T-cell (primary cell): ENCODE measurements around the gene ZNF835. TPM values are rescaled to one million over a fixed set of nuclear protein-coding genes. Genes with fewer than 3 reads are reported as not detected.

Source experiments
- ATAC-seq, 4 experiments: fragments of 200-7000 bp in 3 of 4; fragments of 150-1000 bp in 1 of 4; cut with Tn5 transposase; replicated peaks in 1 of 4; 1 replicate in 3 of 4; 2 replicates in 1 of 4; pipeline ENCODE4 v1.10.0; 2021; ENCODE audit warnings: moderate library complexity in 3 of 4, mild to moderate bottlenecking in 2 of 4, moderate number of reproducible peaks in 1 of 4
- CTCF ChIA-PET, 2 donors: fragments of 300-600 bp; sonication (Branson Sonifier 250); formaldehyde crosslinking; loops; one replicate each; lab custom pipeline; 2022; ENCODE audit warnings: antibody characterized with exemption in 2 of 2; lab: Charles Lee
- POLR2A ChIA-PET, 2 donors: fragments of 300-600 bp; sonication (Branson Sonifier 250); formaldehyde crosslinking; loops; one replicate each; lab custom pipeline; 2022; ENCODE audit warnings: antibody characterized with exemption in 2 of 2; lab: Charles Lee
- DNase-seq, 35 experiments: peaks; one replicate each; pipeline versions ENCODE4 v3.0.0 to v3.0.0-alpha.2; 2013 to 2023
- H3K27ac ChIP-seq: one replicate; pipeline ENCODE4 v1.5.1; 2013; ENCODE audit warnings: low read length
- H3K27me3 ChIP-seq, 2 experiments: replicated peaks in 1 of 2; 1 replicate in 1 of 2; 2 replicates in 1 of 2; pipeline versions ENCODE4 v1.6.1 to v1.7.0; 2013; ENCODE audit warnings: low read length in 1 of 2, mixed read lengths in 1 of 2; ENCODE audit not compliant: control insufficient read depth in 2 of 2, insufficient read depth in 2 of 2; ENCODE audit errors: extremely low read depth in 1 of 2
- H3K36me3 ChIP-seq, 2 donors: 1 replicate in 1 of 2; 2 replicates in 1 of 2; pipeline versions ENCODE4 v1.6.1 to v1.7.0; 2013; ENCODE audit warnings: low read length in 1 of 2; ENCODE audit not compliant: control insufficient read depth in 2 of 2, insufficient read depth in 1 of 2; ENCODE audit errors: extremely low read depth in 1 of 2
- H3K4me1 ChIP-seq, 2 experiments: 1 replicate in 1 of 2; 2 replicates in 1 of 2; pipeline versions ENCODE4 v1.6.1 to v1.7.0; 2013; ENCODE audit warnings: low read length in 2 of 2, mixed read lengths in 1 of 2; ENCODE audit not compliant: insufficient read depth in 2 of 2, control insufficient read depth in 1 of 2; ENCODE audit errors: extremely low read depth in 1 of 2
- H3K4me3 ChIP-seq, 2 donors: 1 replicate in 1 of 2; 2 replicates in 1 of 2; pipeline versions ENCODE4 v1.5.1 to v1.7.0; 2013; ENCODE audit warnings: mild to moderate bottlenecking in 2 of 2, low read length in 1 of 2, moderate library complexity in 1 of 2; ENCODE audit not compliant: control insufficient read depth in 1 of 2; ENCODE audit errors: extremely low read depth in 1 of 2
- H3K9me3 ChIP-seq: 2 replicates; pipeline ENCODE4 v1.7.0; 2013
- H3K27ac Mint-ChIP-seq, 2 donors: one replicate each; pipeline ENCODE4 v1.8.0; 2020 to 2021; ENCODE audit warnings: mild to moderate bottlenecking in 2 of 2, mixed read lengths in 2 of 2
- H3K27me3 Mint-ChIP-seq, 2 donors: one replicate each; pipeline ENCODE4 v1.8.0; 2021 to 2022; ENCODE audit warnings: mixed read lengths in 2 of 2
- H3K36me3 Mint-ChIP-seq: one replicate; pipeline ENCODE4 v1.8.0; 2021; ENCODE audit warnings: mixed read lengths
- H3K4me1 Mint-ChIP-seq, 3 donors: one replicate each; pipeline ENCODE4 v1.8.0; 2020 to 2022; ENCODE audit warnings: mixed read lengths in 3 of 3, mild to moderate bottlenecking in 1 of 3
- H3K4me3 Mint-ChIP-seq, 3 donors: one replicate each; pipeline ENCODE4 v1.8.0; 2020 to 2022; ENCODE audit warnings: mild to moderate bottlenecking in 3 of 3, mixed read lengths in 3 of 3, moderate library complexity in 3 of 3
- H3K9me3 Mint-ChIP-seq, 3 donors: one replicate each; pipeline ENCODE4 v1.8.0; 2020 to 2022; ENCODE audit warnings: mixed read lengths in 3 of 3
- WGBS: methylation state at CpG from one replicate; pipeline ENCODE4 v1.1.5; 2013; ENCODE audit warnings: missing lambda C conversion rate; ENCODE audit not compliant: insufficient coverage; 5-methylcytosine and 5-hydroxymethylcytosine counted together
- total RNA-seq, 35 experiments: library from RNA in 6 of 35; stranded (reverse) in 6 of 35; fragments of 120-200 nt in 1 of 35; gene quantifications; one replicate each; pipeline versions ENCODE4 v1.2.1 to v1.2.4 and lab custom pipeline; 2013 to 2026

ZNF835 gene
- total RNA-seq, 5 donors from 2014 or later (not counting 1 experiment from before 2014, with no cell fraction given), result 0.28 to 11.7 (median 4.0) TPM

DNA sequence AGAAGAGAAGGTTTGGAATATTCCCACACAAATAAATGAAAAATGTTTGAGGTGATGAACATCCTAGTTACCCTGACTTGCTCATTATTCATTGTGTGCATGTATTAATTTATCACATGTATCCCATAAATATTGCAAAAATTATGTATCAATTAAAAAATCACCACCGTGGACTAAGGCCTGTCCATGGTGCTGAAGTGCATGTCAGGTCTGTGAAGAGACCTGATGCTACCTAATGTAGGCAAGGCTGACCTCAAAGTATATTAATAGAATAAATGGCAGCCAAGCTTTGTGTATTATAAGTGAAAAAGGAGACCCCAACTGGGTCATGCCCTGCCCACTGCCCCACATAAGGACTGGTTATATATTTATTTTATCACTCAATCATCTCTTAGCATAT, 34.4 kb upstream of the ZNF835 start:
- POLR2A ChIA-PET, result no interaction called here
- Histone ChIP-seq H3K4me3 (no peak overlapping the region), H3K27ac (no peak overlapping the region), H3K4me1 (no peaks in the 10 kb centered on the region), H3K9me3 (no peaks in the 10 kb centered on the region), H3K36me3 (no peaks in the 10 kb centered on the region), H3K27me3 (no peaks in the 10 kb centered on the region)
- ATAC-seq (no peak), DNase-seq (no peak)
- Mint-ChIP-seq H3K36me3 (peaks cover 10% of the 10 kb centered on the region), H3K27ac (no peak overlapping the region), H3K4me3 (no peak overlapping the region), H3K9me3 (peaks cover 28 to 61% (median 46%) of the 10 kb centered on the region in 3 donors), H3K4me1 (no peaks in the 10 kb centered on the region), H3K27me3 (no peaks in the 10 kb centered on the region)
- CTCF ChIA-PET, result no interaction called here
- WGBS, result no CpG with 5 or more reads among the region's 1 CpG

DNA sequence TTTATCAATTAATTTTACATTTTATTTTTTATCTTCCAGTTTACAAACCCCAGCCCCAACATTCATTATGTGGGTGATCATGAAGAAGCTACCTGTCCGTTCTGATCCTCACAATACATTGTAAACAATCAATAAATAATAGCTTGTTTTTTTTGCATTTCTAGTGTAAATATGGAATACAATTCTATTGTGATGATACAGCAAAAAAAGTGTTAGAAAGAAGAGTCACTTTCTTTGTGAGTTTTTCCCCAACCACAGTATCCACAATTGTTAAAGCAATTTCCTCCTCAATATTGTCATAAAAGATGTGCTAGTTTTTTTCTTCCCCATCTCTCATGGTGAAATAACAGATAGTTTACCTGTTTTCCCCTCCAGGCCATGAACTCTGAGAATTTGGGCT, 30.3 kb upstream of the ZNF835 start:
- H3K9me3 Mint-ChIP-seq, result peaks cover 19 to 54% (median 45%) of the 10 kb centered on the region in 3 donors
- ATAC-seq (no peak), DNase-seq (no peak)
- Histone ChIP-seq H3K9me3 (no peaks in the 10 kb centered on the region), H3K27ac (no peak overlapping the region), H3K4me3 (no peak overlapping the region), H3K27me3 (no peaks in the 10 kb centered on the region), H3K36me3 (no peaks in the 10 kb centered on the region), H3K4me1 (no peaks in the 10 kb centered on the region)
- CTCF ChIA-PET, result no interaction called here
- H3K4me1 Mint-ChIP-seq, result no peaks in the 10 kb centered on the region
- no peak overlapping the region for H3K27ac Mint-ChIP-seq
- no CpG with 5 or more reads among the region's 1 CpG for WGBS
- H3K36me3 Mint-ChIP-seq, result peaks cover 6% of the 10 kb centered on the region
- H3K4me3 Mint-ChIP-seq, result no peak overlapping the region
- H3K27me3 Mint-ChIP-seq, result no peaks in the 10 kb centered on the region
- POLR2A ChIA-PET, result no interaction called here

DNA sequence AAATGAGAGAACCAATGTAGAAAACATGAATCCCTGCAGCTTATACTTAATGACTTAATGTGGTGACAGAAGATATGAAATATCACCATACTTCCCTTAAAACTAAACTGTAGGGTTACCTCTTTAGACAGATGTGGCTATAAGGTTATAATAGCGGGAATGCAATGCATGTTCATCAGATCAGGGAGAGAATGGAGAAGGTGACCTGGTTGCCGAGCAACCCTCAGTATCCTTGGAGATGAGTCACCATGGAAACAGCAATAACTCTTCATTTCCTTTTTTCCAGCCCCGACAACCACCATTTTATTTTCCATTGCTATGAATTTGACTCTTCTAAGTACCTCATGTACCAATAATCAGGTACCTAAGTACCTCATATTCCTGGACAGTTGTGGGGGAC, 28.0 kb upstream of the ZNF835 start:
- no peak overlapping the region for H3K4me3 Mint-ChIP-seq
- no peaks in the 10 kb centered on the region for H3K4me1 Mint-ChIP-seq
- no peaks in the 10 kb centered on the region for H3K27me3 ChIP-seq
- no peaks in the 10 kb centered on the region for H3K4me1 ChIP-seq
- DNase-seq (no peak), ATAC-seq (no peak)
- no peak overlapping the region for H3K27ac ChIP-seq
- no peaks in the 10 kb centered on the region for H3K36me3 ChIP-seq
- WGBS, result no CpG with 5 or more reads among the region's 3 CpGs
- H3K27me3 Mint-ChIP-seq, result no peaks in the 10 kb centered on the region
- no peaks in the 10 kb centered on the region for H3K9me3 ChIP-seq
- ChIA-PET CTCF (no interaction called here), POLR2A (no interaction called here)
- H3K9me3 Mint-ChIP-seq, result peaks cover 15 to 41% (median 33%) of the 10 kb centered on the region in 3 donors
- H3K36me3 Mint-ChIP-seq, result peaks cover 6% of the 10 kb centered on the region
- no peak overlapping the region for H3K4me3 ChIP-seq
- no peak overlapping the region for H3K27ac Mint-ChIP-seq

DNA sequence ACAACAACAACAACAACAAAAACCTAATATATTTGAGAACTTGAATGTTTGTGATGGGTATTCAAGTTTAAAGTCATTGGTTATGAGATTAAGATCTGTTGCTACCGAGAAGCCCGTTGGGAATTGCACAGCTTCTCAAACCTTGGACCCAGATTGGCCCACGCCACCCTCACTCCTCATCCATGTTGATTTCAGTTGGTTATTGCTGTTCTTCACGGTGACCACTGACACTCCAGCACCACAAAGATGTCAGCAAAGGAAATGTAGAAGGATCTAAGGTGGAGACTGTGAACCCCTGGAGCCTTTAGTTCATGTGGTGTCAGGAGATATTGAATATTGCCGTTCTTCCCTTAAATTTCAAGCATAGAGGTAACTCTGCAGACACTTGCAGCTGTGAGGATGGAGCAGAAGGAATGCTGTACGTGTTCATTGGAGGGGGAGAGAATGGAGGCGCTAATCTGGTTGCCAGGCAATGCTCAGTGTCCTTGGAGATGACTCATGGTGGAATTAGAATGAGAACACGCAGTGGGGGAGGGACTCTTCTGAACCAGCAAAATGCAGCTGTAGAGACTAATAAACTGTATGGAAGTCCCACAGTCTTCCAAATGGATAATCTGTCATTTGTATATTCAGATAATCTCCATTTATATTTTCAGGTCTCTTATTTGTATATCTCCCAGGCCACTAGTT, 20.8 kb upstream of the ZNF835 start:
- ChIA-PET POLR2A (no interaction called here), CTCF (no interaction called here)
- H3K27ac Mint-ChIP-seq, result no peak overlapping the region
- Histone ChIP-seq H3K36me3 (no peaks in the 10 kb centered on the region), H3K4me3 (no peak overlapping the region), H3K9me3 (no peaks in the 10 kb centered on the region), H3K4me1 (no peaks in the 10 kb centered on the region), H3K27ac (no peak overlapping the region), H3K27me3 (no peaks in the 10 kb centered on the region)
- 82% methylated on average over 3 of the region's 8 CpGs for WGBS
- H3K36me3 Mint-ChIP-seq, result no peaks in the 10 kb centered on the region
- H3K27me3 Mint-ChIP-seq, result no peaks in the 10 kb centered on the region
- no peak for DNase-seq
- peaks cover 20 to 33% (median 27%) of the 10 kb centered on the region in 3 donors for H3K9me3 Mint-ChIP-seq
- no peak overlapping the region for H3K4me3 Mint-ChIP-seq
- no peak for ATAC-seq
- H3K4me1 Mint-ChIP-seq, result no peaks in the 10 kb centered on the region

DNA sequence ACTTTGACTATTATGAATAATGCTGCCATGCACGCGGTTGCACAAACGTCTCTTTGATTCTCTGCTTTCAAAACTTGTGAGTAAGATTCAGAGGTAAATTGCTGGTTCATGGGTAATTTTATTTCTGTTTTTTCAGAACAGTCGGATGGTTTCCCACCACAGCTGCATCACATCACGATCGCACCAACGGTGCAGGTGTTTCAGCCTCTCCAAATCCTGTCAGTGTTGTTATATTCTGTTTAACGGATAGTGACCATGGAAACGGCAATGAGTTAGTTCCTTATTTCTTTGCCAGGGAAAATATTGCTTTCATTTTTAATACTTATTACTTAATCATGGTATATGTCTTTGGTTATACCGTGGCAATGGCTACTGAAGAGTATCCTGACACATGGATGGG, 19.1 kb upstream of the ZNF835 start:
- WGBS, result 58% methylated on average over 4 of the region's 10 CpGs

DNA sequence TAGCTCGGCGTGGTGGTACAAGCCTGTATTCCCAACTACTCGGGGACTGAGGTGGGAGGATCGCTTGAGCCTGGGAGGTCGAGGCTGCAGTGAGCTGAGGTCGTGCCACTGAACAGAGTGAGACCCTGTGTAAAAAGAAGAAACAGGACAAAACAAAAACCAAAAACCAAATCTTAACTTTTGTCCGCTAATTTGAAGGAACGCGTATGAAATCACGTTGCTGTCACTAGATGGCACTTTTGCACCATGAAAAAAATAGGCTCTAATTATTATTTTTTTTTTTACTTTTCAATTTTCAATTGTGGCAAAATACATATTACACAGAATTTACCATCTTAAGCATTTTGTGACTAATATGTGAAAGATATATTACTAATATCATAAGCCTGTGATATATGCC, 17.6 kb upstream of the ZNF835 start:
- peaks cover 28 to 49% (median 41%) of the 10 kb centered on the region in 3 donors for H3K9me3 Mint-ChIP-seq
- no peaks in the 10 kb centered on the region for H3K4me1 Mint-ChIP-seq
- ATAC-seq (no peak), DNase-seq (no peak)
- no peaks in the 10 kb centered on the region for H3K4me1 ChIP-seq
- H3K4me3 Mint-ChIP-seq, result no peak overlapping the region
- H3K27ac Mint-ChIP-seq, result no peak overlapping the region
- no peaks in the 10 kb centered on the region for H3K9me3 ChIP-seq
- no peak overlapping the region for H3K27ac ChIP-seq
- H3K36me3 ChIP-seq, result no peaks in the 10 kb centered on the region
- no peaks in the 10 kb centered on the region for H3K27me3 Mint-ChIP-seq
- no CpG with 5 or more reads among the region's 10 CpGs for WGBS
- H3K4me3 ChIP-seq, result no peak overlapping the region
- POLR2A ChIA-PET, result no interaction called here
- peaks cover 11% of the 10 kb centered on the region for H3K36me3 Mint-ChIP-seq
- H3K27me3 ChIP-seq, result no peaks in the 10 kb centered on the region
- CTCF ChIA-PET, result no interaction called here

More for the DNA sequence above, 19.1 kb upstream of the ZNF835 start:
- Mint-ChIP-seq H3K9me3 (peaks cover 28 to 40% (median 35%) of the 10 kb centered on the region in 3 donors), H3K4me3 (no peak overlapping the region), H3K4me1 (no peaks in the 10 kb centered on the region), H3K36me3 (peaks cover 7% of the 10 kb centered on the region), H3K27ac (no peak overlapping the region), H3K27me3 (no peaks in the 10 kb centered on the region)
- DNase-seq (no peak), ATAC-seq (no peak)
- ChIA-PET POLR2A (no interaction called here), CTCF (no interaction called here)
- Histone ChIP-seq H3K4me1 (no peaks in the 10 kb centered on the region), H3K27ac (no peak overlapping the region), H3K27me3 (no peaks in the 10 kb centered on the region), H3K4me3 (no peak overlapping the region), H3K36me3 (no peaks in the 10 kb centered on the region), H3K9me3 (no peaks in the 10 kb centered on the region)
